GM18909 (cell line): ENCODE results near the gene AP1M2.
"Not testable (repeated sequence)": the region's sequence is repeated elsewhere in the genome, so short reads cannot be mapped to it uniquely, and the experiment has no call there.

ENCODE experiments used
- ATAC-seq: cut with Tn5 transposase; IDR thresholded peaks from one replicate; pipeline ENCODE4 v1.9.1; 2021; ENCODE audit warnings: mild to moderate bottlenecking; ENCODE audit not compliant: unreplicated experiment, poor library complexity

The AP1M2 gene

DNA sequence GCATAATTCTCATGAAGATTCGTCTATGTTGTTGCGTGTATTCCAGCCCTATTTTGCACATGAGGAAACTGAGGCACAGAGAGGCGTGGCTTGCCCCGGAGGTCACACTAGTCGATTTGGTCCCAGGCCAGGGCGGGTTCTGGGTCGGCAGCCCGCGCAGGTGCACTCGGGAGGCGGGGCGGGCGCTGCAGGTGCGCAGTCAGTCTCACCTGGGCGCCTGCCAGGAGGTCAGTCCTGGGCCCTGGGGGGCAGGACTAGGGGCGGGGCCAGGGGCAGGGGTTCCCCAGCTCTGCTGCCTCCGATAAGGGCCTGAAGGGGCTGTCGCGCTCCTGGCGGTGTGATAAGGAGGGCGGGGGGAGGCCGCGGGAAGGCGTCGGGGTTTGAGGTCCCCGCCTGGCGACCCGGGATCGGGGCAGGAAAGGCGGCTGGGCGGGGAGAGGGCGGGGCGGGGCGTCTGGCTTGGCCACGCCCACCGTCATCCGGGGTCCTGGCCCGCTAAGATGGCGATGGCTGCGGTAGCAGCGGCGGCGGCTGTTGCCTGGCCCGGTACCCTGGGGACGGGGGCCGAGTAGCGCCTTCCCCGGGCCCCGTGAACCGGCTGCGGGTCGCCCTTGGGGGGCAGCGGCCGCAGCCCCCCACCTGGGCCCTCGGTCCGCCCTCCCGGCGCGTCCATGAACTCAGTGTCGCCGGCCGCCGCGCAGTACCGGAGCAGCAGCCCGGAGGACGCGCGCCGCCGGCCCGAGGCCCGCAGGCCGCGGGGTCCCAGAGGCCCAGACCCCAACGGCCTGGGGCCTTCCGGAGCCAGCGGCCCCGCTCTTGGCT is 43.5 kb downstream of the AP1M2 start, which contains the start of gene ATG4D:
ATG4D (plus strand) TSS at position 485 of the 822 bp plus-strand sequence; CDS start at position 672, 187 bp downstream.
- ATAC-seq: peak; percentile 71

- ATAC-seq: no peak
Measured at GRCh38 chr19:10543059-10543419, 44.1 kb downstream of the AP1M2 start.

GRCh38 chr19:10539016-10539415 is 48.1 kb downstream of the AP1M2 start:
- not testable (repeated sequence) for ATAC-seq

- ATAC-seq: no peak
Measured at GRCh38 chr19:10538204-10538983, 48.7 kb downstream of the AP1M2 start.

- no peak for ATAC-seq
Measured at GRCh38 chr19:10537668-10538067, 49.4 kb downstream of the AP1M2 start.

- no peak for ATAC-seq
Measured at GRCh38 chr19:10535613-10536012, 51.5 kb downstream of the AP1M2 start.

DNA sequence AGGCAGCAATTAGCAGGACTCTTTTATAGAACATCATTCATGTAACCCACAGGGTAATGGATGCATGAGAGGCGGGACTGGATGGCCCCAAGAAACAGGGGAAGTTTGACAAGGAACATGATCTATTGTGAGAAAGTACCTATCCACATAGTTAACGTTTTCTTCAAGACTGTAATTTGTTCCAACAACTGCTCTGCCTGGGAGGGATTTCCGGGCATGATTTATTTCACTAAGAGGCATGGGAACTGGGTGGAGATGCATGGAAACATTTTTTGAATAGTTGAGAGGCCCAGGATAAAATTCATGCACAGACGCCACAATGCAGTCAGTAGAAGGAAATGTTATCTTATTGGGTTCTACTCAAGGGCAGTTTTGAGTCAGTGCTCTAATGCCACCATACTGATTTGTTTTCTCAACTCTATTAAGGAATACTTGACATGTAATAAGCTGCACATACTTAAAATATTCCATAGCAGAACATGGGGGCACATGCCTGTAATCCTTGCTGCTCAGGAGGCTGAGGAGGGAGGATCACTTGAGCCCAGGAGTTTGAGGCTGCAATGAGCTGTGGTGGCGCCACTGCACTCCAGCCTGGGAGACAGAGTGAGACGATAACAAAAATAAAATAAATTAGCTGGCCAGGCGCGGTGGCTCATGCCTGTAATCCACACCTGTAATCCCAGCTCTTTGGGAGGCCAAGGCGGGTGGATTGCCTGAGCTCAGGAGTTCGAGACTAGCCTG is 53.3 kb downstream of the AP1M2 start:
- ATAC-seq: no peak

DNA sequence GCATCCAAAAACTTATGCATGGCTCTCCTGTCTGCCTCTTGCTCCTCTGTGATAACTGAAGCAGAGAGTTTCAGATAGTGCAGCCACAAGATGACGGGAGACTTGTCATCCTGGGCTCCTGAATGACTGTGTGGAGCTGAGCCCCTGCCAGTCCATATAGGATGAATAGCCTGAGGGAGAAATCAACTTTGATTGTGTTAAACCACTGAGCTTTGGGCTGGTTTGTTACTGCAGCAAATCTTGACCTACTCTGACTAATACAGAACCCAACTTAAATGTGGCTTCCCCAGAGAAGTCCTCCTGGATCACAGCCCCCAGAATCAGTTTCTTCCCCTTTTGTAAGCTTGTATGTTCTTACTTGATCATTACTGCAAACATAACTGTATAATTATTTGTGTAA is 54.7 kb downstream of the AP1M2 start:
- no peak for ATAC-seq

DNA sequence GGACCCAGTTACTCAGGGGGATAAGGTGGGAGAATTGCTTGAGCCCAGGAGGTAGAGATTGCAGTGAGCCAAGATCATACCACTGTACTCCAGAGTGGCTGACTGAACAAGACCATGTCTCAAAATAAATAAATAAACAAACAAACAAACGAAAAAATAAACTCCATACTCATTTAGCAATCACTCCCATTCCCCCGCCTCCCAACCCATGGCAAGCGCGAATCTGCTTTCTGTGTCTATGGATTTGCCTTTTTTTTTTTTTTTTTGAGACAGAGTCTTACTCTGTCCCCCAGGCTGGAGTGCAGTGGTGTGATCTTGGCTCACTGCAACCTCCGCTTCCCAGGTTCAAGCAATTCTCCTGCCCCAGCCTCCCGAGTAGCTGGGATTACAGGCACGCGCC is 60.2 kb downstream of the AP1M2 start:
- ATAC-seq: not testable (repeated sequence)

DNA sequence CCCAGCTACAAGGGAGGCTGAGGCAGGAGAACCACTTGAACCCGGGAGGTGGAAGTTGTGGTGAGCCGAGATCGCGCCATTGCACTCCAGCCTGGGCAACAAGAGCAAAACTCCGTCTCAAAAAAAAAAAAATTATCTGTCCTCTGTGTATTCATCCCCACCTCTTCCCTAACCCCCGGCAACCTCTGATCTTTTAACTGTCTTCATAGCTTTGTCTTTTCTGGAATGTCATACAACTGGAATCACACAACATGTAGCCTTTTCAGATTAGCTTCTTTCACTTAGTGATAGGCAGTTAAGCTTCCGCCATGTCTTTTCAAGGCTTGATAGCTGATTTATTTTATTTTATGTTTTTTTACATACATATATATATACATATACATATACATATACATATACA is 61.5 kb downstream of the AP1M2 start:
- no peak for ATAC-seq

DNA sequence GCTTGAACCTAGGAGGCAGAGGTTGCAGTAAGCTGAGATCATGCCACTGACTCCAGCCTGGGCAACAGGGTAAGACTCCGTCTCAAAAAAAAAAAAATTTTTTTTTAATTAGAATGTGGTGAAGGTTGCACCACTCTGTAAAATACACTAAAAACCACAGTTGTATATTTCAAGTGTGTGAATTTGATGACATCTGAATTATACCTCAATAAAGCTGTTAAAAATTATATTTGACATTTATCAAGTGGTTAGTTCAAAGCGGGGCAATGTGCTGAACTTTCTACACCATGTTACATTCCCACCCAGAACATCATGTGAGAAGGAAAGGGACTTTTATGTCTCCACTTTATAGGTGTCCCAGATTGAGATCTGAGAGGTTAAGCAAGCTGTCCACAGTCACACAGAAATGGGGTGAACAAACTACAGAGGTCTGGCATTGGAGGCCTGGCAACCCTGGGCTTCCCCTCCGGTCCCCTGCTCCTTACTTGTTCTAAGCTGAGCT is 63.9 kb downstream of the AP1M2 start:
- no peak for ATAC-seq
